GM12878 (cell line): ENCODE data around the gene HTRA2. TPM values are rescaled to one million over a fixed set of nuclear protein-coding genes. Genes with fewer than 3 reads are reported as not detected.

Source experiments
- BRCA1 ChIP-seq: IDR thresholded peaks from 2 replicates; pipeline ENCODE4 v1.6.1; 2011; ENCODE audit warnings: low read depth, low read length, improper control_type of control experiment
- CTCF ChIP-seq, 3 experiments: IDR thresholded peaks in 2 of 3; conservative IDR thresholded peaks in 1 of 3; 2 replicates each; pipeline ENCODE4 v1.5.1; 2011; ENCODE audit warnings: low read depth in 3 of 3, low read length in 3 of 3, mild to moderate bottlenecking in 3 of 3, control low read depth in 2 of 3, moderate library complexity in 2 of 3, inconsistent platforms in 1 of 3, mixed read lengths in 1 of 3; ENCODE audit not compliant: control insufficient read depth in 2 of 3, insufficient read depth in 1 of 3; ENCODE audit errors: extremely low read depth in 1 of 3
- EED ChIP-seq: sonication (generic); IDR thresholded peaks from 2 replicates; pipeline ENCODE4 v1.6.1; 2016; ENCODE audit warnings: antibody characterized with exemption, low read depth
- EZH2 ChIP-seq: IDR thresholded peaks from 2 replicates; pipeline ENCODE4 v1.6.1; 2012; ENCODE audit warnings: low read depth, mild to moderate bottlenecking, control low read depth, inconsistent platforms, low read length, borderline replicate concordance; ENCODE audit not compliant: control insufficient read depth
- GATAD2B ChIP-seq: fragments of 450-650 bp; conservative IDR thresholded peaks from 2 replicates; pipeline ENCODE4 v1.6.1; 2017; ENCODE audit warnings: low read depth, mild to moderate bottlenecking, moderate library complexity
- IRF3 ChIP-seq: fragments of 450-650 bp; IDR thresholded peaks from 2 replicates; pipeline ENCODE4 v1.6.1; 2014; ENCODE audit warnings: mild to moderate bottlenecking
- IRF5 ChIP-seq: fragments of 450-650 bp; IDR thresholded peaks from 2 replicates; pipeline ENCODE4 v1.6.1; 2017; ENCODE audit warnings: borderline replicate concordance
- KLF5 ChIP-seq: fragments of 450-650 bp; IDR thresholded peaks from 2 replicates; pipeline ENCODE4 v1.6.1; 2014; ENCODE audit warnings: mild to moderate bottlenecking; ENCODE audit not compliant: partially characterized antibody
- MAX ChIP-seq: IDR thresholded peaks from 2 replicates; pipeline ENCODE4 v1.6.1; 2012; ENCODE audit warnings: low read depth, low read length, improper control_type of control experiment
- MXI1 ChIP-seq: fragments of 150-350 bp; IDR thresholded peaks from 2 replicates; pipeline ENCODE4 v1.6.1; 2011; ENCODE audit warnings: low read depth, mild to moderate bottlenecking, inconsistent platforms, low read length, improper control_type of control experiment
- MYC ChIP-seq: IDR thresholded peaks from 2 replicates; pipeline ENCODE4 v1.6.1; 2011; ENCODE audit warnings: mild to moderate bottlenecking, low read length, moderate library complexity, inconsistent platforms; ENCODE audit not compliant: insufficient read depth, insufficient replicate concordance, insufficient read length, severe bottlenecking
- RELB ChIP-seq: fragments of 450-650 bp; IDR thresholded peaks from 2 replicates; pipeline ENCODE4 v1.6.1; 2017; ENCODE audit warnings: low read depth, mild to moderate bottlenecking, moderate library complexity
- ZBTB11 ChIP-seq: fragments of 450-650 bp; formaldehyde crosslinking; IDR thresholded peaks from 2 replicates; pipeline ENCODE4 v1.5.0; 2022; ENCODE audit warnings: mild to moderate bottlenecking, missing genetic modification characterization
- ZBTB33 ChIP-seq: fragments of 450-650 bp; IDR thresholded peaks from 2 replicates; pipeline ENCODE4 v1.6.1; 2017; ENCODE audit warnings: mild to moderate bottlenecking
- ZNF217 ChIP-seq: fragments of 450-650 bp; IDR thresholded peaks from 2 replicates; pipeline ENCODE4 v1.6.1; 2017; ENCODE audit warnings: antibody characterized with exemption, mild to moderate bottlenecking
- polyA plus RNA-seq, 11 experiments: library from polyadenylated mRNA; depleted of rRNA in 4 of 11; unstranded in 6 of 11; stranded (reverse) in 5 of 11; fragments of >200 nt; fragmentation: Nextera tagmentation in 4 of 11; fragmentation: Illumina TruSeq in 1 of 11; extraction: Ambion mirVana in 4 of 11; extraction: Trizol in 1 of 11; gene quantifications; 1 replicate in 1 of 11; 2 replicates in 10 of 11; pipeline versions ENCODE4 v1.2.1 to v1.2.3, GENCODE V29; 2011 to 2016; ENCODE audit warnings: inconsistent platforms in 2 of 11, missing spikeins in 2 of 11, low read depth in 1 of 11
- total RNA-seq, 4 experiments: library from RNA; depleted of rRNA in 3 of 4; stranded (reverse); fragments of >200 nt in 3 of 4; fragmentation: Illumina TruSeq in 1 of 4; extraction: Trizol in 1 of 4; gene quantifications; 2 replicates each; pipeline versions ENCODE4 v1.2.1 to v1.2.3, GENCODE V29; 2013 to 2021

Gene HTRA2
- total and polyA plus RNA-seq, 10 of the 15 experiments (the other 5 are each of a cell fraction or from before 2014, with no cell fraction given): 42.3 to 73.9 (median 54.6) TPM

- no peak for TF ChIP-seq MAX
- TF ChIP-seq IRF3: no peak
- TF ChIP-seq CTCF (IDR thresholded peaks at IDR 0.05 in 2 of 3, conservative IDR thresholded peaks at IDR 0.05 in 1 of 3; ENCODE audit: control insufficient read depth in 2 of 3, extremely low read depth in 1 of 3, insufficient read depth in 1 of 3, low read depth in 3 of 3, low read length in 3 of 3): peak; percentile 46 to 59 (median 49)
- no peak for TF ChIP-seq KLF5
- no peak for TF ChIP-seq BRCA1
- no peak for TF ChIP-seq ZBTB11 (CRISPR knock-in tag)
- no peak; the same call in none of the 2 replicates for TF ChIP-seq GATAD2B
- TF ChIP-seq MXI1: no peak
- TF ChIP-seq IRF5: no peak
- TF ChIP-seq RELB: no peak
- TF ChIP-seq EZH2: no peak
- peak; percentile 61; the same call in 1 of the 2 replicates for TF ChIP-seq EED
- no peak for TF ChIP-seq MYC
- TF ChIP-seq ZNF217: no peak
- TF ChIP-seq ZBTB33: no peak
Measured at GRCh38 chr2:74502720-74503505, 26.8 kb upstream of the HTRA2 start (continued).
